H1 (cell line): ENCODE measurements around the gene CIBAR2. TPM values are rescaled to one million over a fixed set of nuclear protein-coding genes. Genes with fewer than 3 reads are reported as not detected.

ENCODE experiments used
- CTCF ChIA-PET: fragments of 300-600 bp; sonication (Branson Sonifier 250); formaldehyde crosslinking; loops from one replicate; lab custom pipeline; 2021; ENCODE audit not compliant: partially characterized antibody; lab: Charles Lee
- POLR2A ChIA-PET: fragments of 300-600 bp; sonication (Branson Sonifier 250); formaldehyde crosslinking; loops from one replicate; lab custom pipeline; 2021; ENCODE audit warnings: inconsistent platforms; ENCODE audit not compliant: partially characterized antibody; lab: Charles Lee
- DNase-seq, 2 experiments: peaks; one replicate each; pipeline versions ENCODE4 v3.0.0 to v3.0.0-alpha.2; 2010 to 2022; ENCODE audit warnings: low spot score in 2 of 2, low read depth in 1 of 2, mixed read lengths in 1 of 2
- FAIRE-seq: peaks from 2 replicates; lab custom pipeline; 2011; peaks lifted over from hg19 to GRCh38; lab: Jason Lieb, UNC
- H2AFZ ChIP-seq: 2 replicates; pipeline ENCODE4 v1.8.1; 2012; ENCODE audit warnings: low read length, inconsistent platforms
- H2AK5ac ChIP-seq: 2 replicates; pipeline ENCODE4 v1.6.1; 2013; ENCODE audit warnings: low read depth, low read length
- H2BK120ac ChIP-seq: replicated peaks from 2 replicates; pipeline ENCODE3; 2013; ENCODE audit warnings: low read depth, low read length, inconsistent platforms
- H2BK12ac ChIP-seq: 2 replicates; pipeline ENCODE4 v1.6.1; 2013; ENCODE audit warnings: low read depth, low read length
- H2BK15ac ChIP-seq: 2 replicates; pipeline ENCODE4 v1.6.1; 2013; ENCODE audit warnings: low read length
- H2BK20ac ChIP-seq: 2 replicates; pipeline ENCODE4 v1.6.1; 2013; ENCODE audit warnings: low read length
- H2BK5ac ChIP-seq: 2 replicates; pipeline ENCODE4 v1.6.1; 2013; ENCODE audit warnings: low read depth, low read length
- H3K14ac ChIP-seq: 2 replicates; pipeline ENCODE4 v1.6.1; 2013; ENCODE audit warnings: inconsistent platforms; ENCODE audit not compliant: insufficient read length
- H3K18ac ChIP-seq: 2 replicates; pipeline ENCODE4 v1.6.1; 2013; ENCODE audit warnings: low read length; ENCODE audit errors: extremely low read depth
- H3K23ac ChIP-seq: 2 replicates; pipeline ENCODE4 v1.6.1; 2013; ENCODE audit warnings: inconsistent platforms; ENCODE audit not compliant: insufficient read length
- H3K23me2 ChIP-seq: 2 replicates; pipeline ENCODE4 v1.6.1; 2013; ENCODE audit warnings: low read depth, low read length
- H3K27ac ChIP-seq: 2 replicates; pipeline ENCODE4 v1.6.1; 2011; ENCODE audit warnings: low read depth, low read length, inconsistent platforms
- H3K27me3 ChIP-seq, 4 experiments: replicated peaks in 1 of 4; 1 replicate in 1 of 4; 2 replicates in 3 of 4; pipeline versions ENCODE4 v1.6.1 to v1.8.1; 2011 to 2013; ENCODE audit warnings: low read length in 3 of 4, mild to moderate bottlenecking in 3 of 4, inconsistent platforms in 2 of 4, mixed read lengths in 2 of 4, moderate library complexity in 1 of 4; ENCODE audit not compliant: control insufficient read depth in 3 of 4, insufficient read depth in 3 of 4; ENCODE audit errors: extremely low read depth in 1 of 4
- H3K36me3 ChIP-seq, 4 experiments: 2 replicates each; pipeline versions ENCODE4 v1.6.1 to v1.8.1; 2011 to 2013; ENCODE audit warnings: mild to moderate bottlenecking in 4 of 4, low read length in 3 of 4, moderate library complexity in 2 of 4, control low read depth in 1 of 4, inconsistent platforms in 1 of 4; ENCODE audit not compliant: insufficient read depth in 4 of 4, control insufficient read depth in 2 of 4
- H3K4ac ChIP-seq: replicated peaks from 2 replicates; pipeline ENCODE3; 2013; ENCODE audit warnings: low read length, low read depth, mixed read lengths, inconsistent platforms; ENCODE audit not compliant: insufficient read length
- H3K4me1 ChIP-seq, 4 experiments: replicated peaks in 1 of 4; 1 replicate in 1 of 4; 2 replicates in 3 of 4; pipeline versions ENCODE4 v1.6.1 to v1.8.1; 2011 to 2013; ENCODE audit warnings: low read length in 3 of 4, inconsistent platforms in 2 of 4, mixed read lengths in 1 of 4; ENCODE audit not compliant: insufficient read depth in 4 of 4, control insufficient read depth in 3 of 4
- H3K4me2 ChIP-seq, 2 experiments: 2 replicates each; pipeline versions ENCODE4 v1.6.1 to v1.8.1; 2011 to 2013; ENCODE audit warnings: low read depth in 2 of 2, low read length in 2 of 2, control low read depth in 1 of 2, inconsistent platforms in 1 of 2, mild to moderate bottlenecking in 1 of 2; ENCODE audit not compliant: insufficient read depth in 1 of 2
- H3K4me3 ChIP-seq, 4 experiments: fragments of 200-600, 300-600 bp in 1 of 4; sonication (generic), shearing (Covaris generic), sonication (Bioruptor Twin) in 1 of 4; 2 replicates each; pipeline versions ENCODE4 v1.5.1 to v1.8.1; 2011 to 2016; ENCODE audit warnings: low read length in 4 of 4, low read depth in 3 of 4, control low read depth in 2 of 4, inconsistent platforms in 2 of 4, mild to moderate bottlenecking in 2 of 4, mixed read lengths in 1 of 4, moderate library complexity in 1 of 4; ENCODE audit not compliant: insufficient read depth in 2 of 4; ENCODE audit errors: extremely low read depth in 1 of 4
- H3K56ac ChIP-seq: replicated peaks from 2 replicates; pipeline ENCODE3; 2013; ENCODE audit warnings: low read depth, mild to moderate bottlenecking, mixed read lengths, low read length, inconsistent platforms; ENCODE audit not compliant: insufficient read length
- H3K79me1 ChIP-seq: 2 replicates; pipeline ENCODE4 v1.6.1; 2013; ENCODE audit warnings: low read depth, low read length, control low read depth
- H3K79me2 ChIP-seq, 2 experiments: 2 replicates each; pipeline versions ENCODE4 v1.6.1 to v1.8.1; 2012 to 2013; ENCODE audit warnings: low read length in 2 of 2, mild to moderate bottlenecking in 2 of 2, inconsistent platforms in 1 of 2; ENCODE audit not compliant: insufficient read depth in 2 of 2, control insufficient read depth in 1 of 2
- H3K9ac ChIP-seq, 4 experiments: replicated peaks in 1 of 4; 1 replicate in 1 of 4; 2 replicates in 3 of 4; pipeline versions ENCODE4 v1.6.1 to v1.8.1; 2011 to 2013; ENCODE audit warnings: low read depth in 3 of 4, low read length in 3 of 4, control low read depth in 2 of 4, mild to moderate bottlenecking in 2 of 4, moderate library complexity in 2 of 4, inconsistent platforms in 1 of 4; ENCODE audit errors: extremely low read depth in 1 of 4
- H3K9me3 ChIP-seq, 2 experiments: 2 replicates each; pipeline versions ENCODE4 v1.6.1 to v1.8.1; 2012 to 2013; ENCODE audit warnings: mild to moderate bottlenecking in 2 of 2, moderate library complexity in 2 of 2, control low read depth in 1 of 2, inconsistent platforms in 1 of 2, low read depth in 1 of 2, low read length in 1 of 2, mixed read lengths in 1 of 2; ENCODE audit not compliant: insufficient read depth in 2 of 2
- H4K20me1 ChIP-seq, 2 experiments: replicated peaks in 1 of 2; 2 replicates each; pipeline versions ENCODE3 to v1.8.1; 2011 to 2013; ENCODE audit warnings: inconsistent platforms in 2 of 2, low read length in 2 of 2, mild to moderate bottlenecking in 1 of 2; ENCODE audit not compliant: insufficient read depth in 2 of 2, control insufficient read depth in 1 of 2
- H4K5ac ChIP-seq: 2 replicates; pipeline ENCODE4 v1.6.1; 2013; ENCODE audit warnings: low read length, low read depth, mixed read lengths, inconsistent platforms; ENCODE audit not compliant: insufficient read length
- H4K8ac ChIP-seq: 2 replicates; pipeline ENCODE4 v1.8.0; 2013; ENCODE audit warnings: mild to moderate bottlenecking, moderate library complexity, low read length, inconsistent platforms; ENCODE audit not compliant: insufficient read depth; ENCODE audit errors: extremely low read depth
- H4K91ac ChIP-seq: replicated peaks from 2 replicates; pipeline ENCODE3; 2013; ENCODE audit warnings: low read length, mixed read lengths, inconsistent platforms; ENCODE audit not compliant: insufficient read length
- FOSL1 ChIP-seq: IDR thresholded peaks from 2 replicates; pipeline ENCODE4 v1.6.1; 2011; ENCODE audit warnings: mild to moderate bottlenecking, low read depth, low read length, moderate library complexity; ENCODE audit not compliant: insufficient read depth
- KDM1A ChIP-seq: fragments of 200-600, 300-600 bp; sonication (generic); IDR thresholded peaks from 2 replicates; pipeline ENCODE4 v1.7.1; 2016; ENCODE audit warnings: mild to moderate bottlenecking, low read length, borderline replicate concordance
- WGBS, 2 experiments: shearing (Covaris generic) in 1 of 2; methylation state at CpG; one replicate each; pipeline versions ENCODE4 v1.1.6 to v1.1.7; 2013 to 2015; ENCODE audit warnings: low lambda C conversion rate in 2 of 2, mixed read lengths in 2 of 2, inconsistent platforms in 1 of 2, low coverage in 1 of 2, missing lambda C conversion rate in 1 of 2; ENCODE audit not compliant: insufficient replicate concordance in 2 of 2, insufficient coverage in 1 of 2, insufficient read length in 1 of 2; ENCODE audit errors: extremely low coverage in 1 of 2, missing lambda C conversion rate in 1 of 2; 5-methylcytosine and 5-hydroxymethylcytosine counted together
- polyA plus RNA-seq, 7 experiments: library from polyadenylated mRNA; depleted of rRNA in 3 of 7; stranded (reverse) in 5 of 7; unstranded in 2 of 7; fragments of >200 nt in 5 of 7; fragments of 200-250 nt in 2 of 7; gene quantifications; 1 replicate in 5 of 7; 2 replicates in 1 of 7; 4 replicates in 1 of 7; pipeline versions ENCODE4 v1.2.1 to v1.2.3, GENCODE V29; 2011 to 2013; ENCODE audit warnings: missing spikeins in 2 of 7, mixed read lengths in 2 of 7
- total RNA-seq: library from RNA; stranded (reverse); fragmentation: NEBNext Ultra II Directional; extraction: Animal tissue kit (Norgen Biotek cat#: 25700); gene quantifications from 2 replicates; pipeline ENCODE4 v1.2.1, GENCODE V29; 2021

CIBAR2 gene
- total and polyA plus RNA-seq, 2 of the 8 experiments (the other 6 are each of a cell fraction or from before 2014, with no cell fraction given): 0.18 TPM; not detected in 1

- no peak overlapping the region for H2BK20ac ChIP-seq
- H4K20me1 ChIP-seq: no peaks in the 10 kb centered on the region
- H3K14ac ChIP-seq: no peak overlapping the region
- no peak overlapping the region for H3K27ac ChIP-seq
- peaks cover 0 to 2% (median 0%) of the 10 kb centered on the region in 4 experiments; a peak in 2 of 7 replicates for H3K4me1 ChIP-seq
- H2BK5ac ChIP-seq: no peak overlapping the region
- no peak overlapping the region for H2BK120ac ChIP-seq
- H3K9me3 ChIP-seq: no peaks in the 10 kb centered on the region
- no peak overlapping the region for H2AK5ac ChIP-seq
- no peak for FAIRE-seq
- H2BK12ac ChIP-seq: no peak overlapping the region
- 98% methylated on average over 4 of the region's 4 CpGs; no CpG with 5 or more reads in 1 of the 2 experiments for WGBS, 2 experiments
- no peaks in the 10 kb centered on the region for H3K36me3 ChIP-seq
- ChIA-PET CTCF (interaction anchor here (0.6 kb wide), 1 partner anchor 536 kb away, joined by 3 read pairs; no protein-coding TSS in a partner anchor), POLR2A (no interaction called here)
- H3K23me2 ChIP-seq: 0 out of 2 replicates have a peak, but pooled peaks cover 3% of the 10 kb centered on the region
- H4K91ac ChIP-seq: no peak overlapping the region
- H3K23ac ChIP-seq: no peak overlapping the region
- TF ChIP-seq FOSL1 (no peak), KDM1A (peak; percentile 91; the same call in 1 of the 2 replicates)
- TF ChIP-seq, all 59 proteins: peak for 1
- Histone ChIP-seq H3K79me2 (no peaks in the 10 kb centered on the region), H3K56ac (no peak overlapping the region), H3K4ac (no peak overlapping the region), H2AFZ (no peak overlapping the region), H2BK15ac (peak overlapping the region; percentile 18; the same call in 1 of the 2 replicates), H3K27me3 (no peaks in the 10 kb centered on the region), H4K5ac (no peak overlapping the region), H3K18ac (no peak overlapping the region), H3K79me1 (no peaks in the 10 kb centered on the region), H3K9ac (no peak overlapping the region), H3K4me3 (no peak overlapping the region), H4K8ac (no peak overlapping the region), H3K4me2 (no peak overlapping the region)
- no peak for DNase-seq
Measured at GRCh38 chr16:85146532-85146797, 34.2 kb upstream of the CIBAR2 start.
